T-helper 22 cell (primary cell): ENCODE measurements around the gene DEFB110.

ENCODE experiments used
- DNase-seq: peaks from one replicate; pipeline ENCODE4 v3.0.0-alpha.2; 2020; ENCODE audit warnings: low read depth

Gene DEFB110

DNA sequence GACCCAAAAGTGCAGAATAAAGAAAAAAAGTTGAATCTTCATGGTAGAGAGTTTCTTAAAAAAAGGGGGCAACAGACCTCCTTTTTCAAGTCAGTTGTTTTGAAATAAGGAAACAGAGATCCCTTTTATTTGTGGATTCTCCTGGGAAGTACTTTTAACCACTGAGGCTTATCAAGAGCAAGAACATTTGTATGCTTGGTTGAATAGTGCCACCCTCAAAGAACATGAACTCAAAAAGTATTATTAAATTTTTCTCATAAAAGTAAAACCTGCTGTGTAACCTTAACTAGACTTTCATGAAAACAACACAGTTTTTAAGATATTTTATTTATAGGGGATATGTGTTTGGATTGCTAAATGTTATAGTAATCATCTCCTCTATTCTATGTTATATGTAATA lies at the start of gene DEFB110:
DEFB110 (minus strand) TSS at position 101 of the 400 bp plus-strand sequence; CDS start at position 42, 59 bp downstream.
- no peak for DNase-seq

DNA sequence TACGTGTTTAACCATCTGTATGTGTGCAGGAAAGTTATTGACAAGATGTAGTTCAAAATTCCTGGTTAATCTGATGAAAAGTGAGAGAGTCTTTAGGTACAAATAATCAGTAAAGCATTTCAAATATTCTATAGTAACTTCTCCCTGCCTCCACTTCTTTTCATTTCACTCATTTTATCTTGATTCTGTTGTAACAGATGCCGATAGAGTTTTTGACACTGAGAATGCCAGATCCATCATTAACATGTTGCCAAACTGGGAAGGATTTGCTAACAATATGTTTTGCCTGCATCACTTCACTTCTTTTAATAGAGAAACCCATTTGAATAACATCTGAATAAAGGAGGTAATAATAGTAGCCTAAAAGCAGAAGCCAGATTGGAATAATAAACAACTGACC lies 48.3 kb upstream of the DEFB110 start:
- DNase-seq: no peak

DNA sequence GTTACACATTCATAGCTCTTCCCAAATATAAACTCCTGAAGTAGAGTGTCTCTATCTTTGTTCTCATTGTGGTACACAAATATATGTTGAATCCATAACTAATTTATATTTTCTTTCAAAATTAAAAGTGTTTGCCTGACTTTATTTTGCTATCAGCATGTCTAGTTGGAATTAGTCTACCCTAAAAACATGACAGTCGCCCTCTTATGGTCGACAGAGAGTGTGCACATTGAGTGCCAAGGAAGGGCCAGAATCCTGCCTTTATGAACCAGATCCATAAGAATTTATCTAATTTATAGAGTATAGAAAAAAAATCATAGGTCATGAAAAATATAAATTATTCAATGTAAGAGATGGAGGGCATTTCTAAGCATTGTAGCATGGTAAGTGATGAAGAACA lies 40.3 kb upstream of the DEFB110 start:
- no peak for DNase-seq

DNA sequence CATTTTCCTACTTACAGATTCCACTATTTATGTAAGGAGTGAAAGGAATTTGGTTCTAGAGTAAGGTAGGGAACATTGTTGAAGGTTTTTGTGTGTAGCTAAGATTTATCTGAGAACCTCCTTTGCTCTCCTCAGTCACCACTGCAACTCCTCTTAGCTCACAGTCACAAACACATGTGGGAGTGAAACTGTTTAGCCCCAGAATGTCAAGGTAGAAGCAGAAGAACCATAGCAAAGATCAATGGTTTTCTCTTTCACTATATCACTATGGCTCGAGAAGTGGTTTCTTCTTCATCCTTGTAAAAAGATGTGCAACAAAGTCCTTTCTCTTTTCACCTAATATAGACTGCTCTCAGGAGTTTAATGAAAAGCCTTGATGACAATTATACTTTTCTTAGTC lies 34.4 kb upstream of the DEFB110 start:
- DNase-seq: no peak

DNA sequence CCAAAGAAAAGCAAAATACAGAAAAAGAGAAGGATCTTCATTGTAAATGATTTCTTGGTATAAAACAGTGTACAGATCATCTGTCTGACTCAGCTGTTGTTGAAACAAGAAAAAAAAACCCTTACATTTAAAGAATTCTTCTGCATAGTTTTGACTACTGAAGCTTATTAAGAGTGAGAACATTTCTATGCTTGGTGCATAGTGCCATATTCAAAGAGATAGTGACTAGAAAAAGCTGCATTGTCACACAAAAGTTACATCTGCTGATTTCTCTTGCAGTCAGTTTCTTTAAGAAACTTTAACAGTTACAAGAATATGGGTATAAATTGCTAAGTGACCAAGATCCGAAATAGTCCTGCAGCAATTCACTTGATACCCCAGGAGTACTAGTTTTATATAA lies 28.0 kb upstream of the DEFB110 start, which contains the start of gene DEFB112:
DEFB112 (minus strand) TSS at position 101 of the 400 bp plus-strand sequence; CDS start at position 41, 60 bp downstream.
- no peak for DNase-seq

DNA sequence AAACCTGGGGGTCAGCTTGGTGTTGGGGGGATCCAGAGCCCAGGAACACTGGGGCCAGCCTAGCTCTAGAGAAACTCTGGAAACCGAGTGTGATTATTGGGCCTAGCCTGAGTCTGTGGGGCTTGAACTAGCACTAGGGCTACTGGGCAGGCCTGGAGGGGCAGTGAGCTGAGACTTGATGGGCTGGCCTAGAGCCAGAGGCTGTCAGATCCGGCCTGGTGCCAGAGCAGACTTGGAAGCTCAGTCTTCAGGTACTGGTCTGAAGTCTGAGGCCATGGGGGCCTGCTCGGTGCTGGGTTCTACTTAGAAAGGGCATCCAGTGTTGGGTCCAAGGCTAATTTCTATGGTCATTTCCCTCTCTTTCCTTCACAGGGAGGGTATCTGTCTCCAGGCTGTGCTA lies 25.2 kb upstream of the DEFB110 start:
- no peak for DNase-seq

DNA sequence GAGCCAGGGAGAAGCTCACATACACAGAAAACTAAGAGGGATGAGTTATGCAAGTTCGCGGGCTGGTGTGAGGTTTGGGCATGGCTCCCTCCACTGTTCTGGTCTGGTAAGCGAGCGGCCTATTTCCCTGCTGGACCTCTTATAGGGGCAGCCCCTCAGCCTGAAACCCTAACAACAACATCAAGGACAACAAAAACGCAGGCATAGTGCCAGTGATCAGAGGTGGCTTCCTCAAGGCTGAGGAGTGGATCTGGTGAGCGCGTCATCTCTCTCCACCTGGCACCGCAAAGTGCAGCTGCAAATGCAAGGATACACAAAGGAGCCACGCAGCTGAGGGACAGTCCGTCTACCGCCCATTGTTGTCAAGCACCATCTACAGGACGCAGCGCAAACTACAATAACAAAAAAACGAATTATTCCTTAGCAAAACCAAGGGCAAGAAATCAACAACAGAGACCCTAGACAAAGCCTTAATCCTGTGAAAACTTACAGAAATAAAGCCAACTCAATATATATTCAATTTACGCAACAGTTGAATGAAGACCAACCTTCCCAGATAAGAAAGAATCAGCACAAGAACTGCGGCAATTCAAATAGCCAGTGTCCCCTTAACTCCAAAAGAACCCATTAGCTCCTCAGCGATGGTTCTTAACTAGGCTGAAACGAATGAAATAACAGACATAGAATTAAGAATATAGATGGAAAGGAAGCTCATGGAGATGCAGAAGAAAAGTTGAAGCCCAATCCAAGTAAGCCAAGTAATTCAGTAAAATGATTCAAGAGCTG lies 9.2 kb upstream of the DEFB110 start:
- no peak for DNase-seq

DNA sequence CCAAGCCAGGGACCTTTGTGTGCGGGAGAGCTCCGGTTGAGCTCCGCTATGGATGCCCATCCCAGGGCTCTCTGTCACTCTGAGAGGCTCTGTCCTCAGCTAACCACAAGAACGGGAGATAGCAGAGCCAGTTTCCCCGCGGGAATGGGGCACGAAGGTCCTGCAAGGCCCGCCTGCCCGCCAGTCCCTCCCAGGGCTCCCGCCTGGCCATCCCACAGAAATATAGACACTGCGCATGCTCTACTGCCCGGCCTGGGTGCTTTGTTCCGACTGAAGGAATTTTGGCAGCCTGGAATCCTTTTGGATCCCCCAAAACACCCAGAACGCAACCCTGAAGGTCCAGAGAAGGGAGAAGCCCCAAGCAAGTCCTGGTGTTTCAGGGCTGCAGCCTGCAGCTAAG lies 8.6 kb upstream of the DEFB110 start:
- DNase-seq: no peak

DNA sequence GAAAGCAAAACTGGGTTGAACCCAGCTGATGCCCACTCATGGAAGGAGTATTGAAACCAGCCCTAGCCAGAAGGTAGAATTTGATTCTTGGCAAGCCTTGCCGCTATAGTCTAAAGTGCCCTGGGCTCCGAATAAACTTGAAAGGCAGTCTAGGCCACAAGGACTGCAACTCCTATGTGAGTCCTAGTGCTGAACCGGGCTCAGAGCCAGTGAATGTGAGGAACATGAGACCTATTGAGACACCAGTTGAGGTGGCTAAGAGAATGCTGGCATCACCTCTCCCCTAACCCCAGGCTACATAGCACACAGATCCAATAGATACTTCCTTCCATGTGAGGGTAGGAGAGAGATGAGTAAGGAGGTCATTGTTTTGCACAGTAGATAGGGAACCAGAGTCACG lies 3.5 kb upstream of the DEFB110 start:
- DNase-seq: no peak

DNA sequence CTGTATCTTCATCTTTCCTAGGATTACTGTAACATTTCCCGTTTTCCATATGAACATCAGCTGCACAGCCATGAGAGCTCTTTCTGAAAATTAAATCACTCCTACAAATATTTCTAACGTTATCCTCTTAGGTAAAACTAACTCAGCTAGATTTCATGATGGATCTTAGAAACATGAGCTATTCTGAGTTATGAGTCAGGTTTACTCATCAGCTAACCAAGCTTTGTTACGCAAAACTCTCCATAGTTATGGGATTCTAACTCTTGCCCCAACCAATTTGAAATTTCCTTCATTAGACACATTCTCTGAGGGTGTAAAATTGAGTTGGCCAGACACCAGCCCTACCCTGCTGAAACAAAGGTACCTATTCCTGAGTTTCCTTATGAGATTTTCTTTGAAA lies 14.0 kb downstream of the DEFB110 start:
- no peak for DNase-seq

DNA sequence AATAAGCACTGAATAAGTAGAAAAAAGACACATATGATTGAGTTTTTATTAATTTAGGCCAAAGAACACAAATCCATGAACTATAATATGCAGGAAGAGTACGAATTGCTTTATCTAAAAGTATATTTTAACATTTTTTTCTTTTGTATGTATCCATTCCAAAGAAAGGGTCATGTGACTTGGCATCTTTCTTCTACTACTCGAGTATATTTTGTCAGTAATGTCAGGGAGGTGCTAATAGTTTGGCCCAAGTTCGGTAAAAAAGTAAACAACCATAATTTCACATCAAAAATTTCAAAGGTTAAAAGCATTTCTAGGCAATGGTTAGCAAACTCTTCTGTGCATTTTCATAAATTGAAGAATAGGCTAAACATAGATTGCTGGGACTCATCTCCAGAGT lies 18.7 kb downstream of the DEFB110 start:
- DNase-seq: no peak

DNA sequence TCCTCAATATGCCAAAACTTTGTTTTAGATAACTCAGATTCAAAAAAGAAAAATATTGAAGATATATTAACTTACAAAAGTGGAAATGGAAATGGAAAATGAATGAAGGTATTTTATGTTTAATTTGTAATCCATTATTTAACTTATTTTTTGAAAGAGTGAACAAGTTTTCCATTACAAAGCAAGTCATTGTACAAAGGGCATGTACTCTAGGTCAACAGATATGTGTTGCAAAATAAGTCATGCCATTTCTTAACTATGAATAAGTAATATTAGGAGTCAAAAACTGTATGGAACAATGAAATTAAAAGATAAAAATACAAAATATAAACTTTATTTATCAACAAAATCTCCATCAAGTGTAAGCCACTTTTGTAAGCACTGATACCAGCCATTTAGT lies 26.5 kb downstream of the DEFB110 start:
- DNase-seq: no peak

DNA sequence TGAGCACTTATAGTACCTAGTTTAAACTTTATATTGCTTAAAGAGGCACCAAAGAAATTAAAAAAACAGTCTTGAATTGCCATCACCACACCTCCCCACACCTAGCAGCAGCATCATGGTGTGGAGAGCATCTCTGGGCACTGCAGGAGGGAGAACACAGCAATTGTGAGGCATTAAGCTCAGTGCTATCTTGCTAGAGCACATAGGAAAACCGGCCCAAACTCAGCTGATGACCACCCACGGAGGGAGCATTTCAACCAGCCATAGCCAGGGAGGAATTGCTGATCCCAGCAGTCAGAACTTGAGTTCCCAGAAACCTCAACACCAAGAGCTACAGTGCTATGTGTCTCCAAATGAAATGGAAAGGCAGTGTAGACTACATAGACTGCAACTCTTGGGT lies 32.9 kb downstream of the DEFB110 start:
- no peak for DNase-seq

DNA sequence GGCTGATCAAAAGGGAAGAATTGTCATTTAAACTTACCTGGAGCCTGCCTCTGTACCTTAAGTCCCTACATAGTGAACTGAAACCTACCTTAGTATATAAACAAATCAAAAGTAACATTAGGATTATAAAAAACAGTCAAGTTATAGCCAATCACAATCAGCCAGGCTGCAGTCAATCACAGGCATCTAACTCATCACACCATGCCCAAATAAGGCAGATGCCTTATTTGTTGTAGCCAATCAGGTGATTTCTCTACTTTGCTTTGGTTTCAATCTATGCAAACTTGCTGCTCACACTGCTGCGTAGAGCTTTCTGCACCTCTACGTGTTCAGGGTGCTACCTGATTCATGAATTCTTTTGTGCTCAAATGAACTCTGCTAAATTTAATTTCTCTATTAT lies 34.0 kb downstream of the DEFB110 start:
- DNase-seq: no peak

DNA sequence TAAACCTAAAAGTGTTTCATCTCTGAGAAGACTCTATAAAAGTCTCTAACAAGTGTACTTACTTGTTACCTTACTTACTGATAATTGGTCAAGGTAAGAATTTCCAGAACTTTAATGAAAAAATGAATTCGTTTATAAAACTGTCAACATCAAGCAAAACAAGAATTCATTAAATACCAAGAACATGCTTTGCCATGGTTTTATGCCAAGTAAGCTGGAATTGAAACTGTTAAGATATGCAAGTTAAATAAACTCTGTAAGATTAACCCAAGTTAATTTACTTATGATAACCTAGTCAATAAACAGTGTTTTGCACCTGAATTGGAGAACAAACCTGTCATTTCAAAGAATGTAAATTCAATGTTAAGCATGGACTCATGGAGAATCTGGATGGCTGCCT lies 35.2 kb downstream of the DEFB110 start:
- DNase-seq: no peak

DNA sequence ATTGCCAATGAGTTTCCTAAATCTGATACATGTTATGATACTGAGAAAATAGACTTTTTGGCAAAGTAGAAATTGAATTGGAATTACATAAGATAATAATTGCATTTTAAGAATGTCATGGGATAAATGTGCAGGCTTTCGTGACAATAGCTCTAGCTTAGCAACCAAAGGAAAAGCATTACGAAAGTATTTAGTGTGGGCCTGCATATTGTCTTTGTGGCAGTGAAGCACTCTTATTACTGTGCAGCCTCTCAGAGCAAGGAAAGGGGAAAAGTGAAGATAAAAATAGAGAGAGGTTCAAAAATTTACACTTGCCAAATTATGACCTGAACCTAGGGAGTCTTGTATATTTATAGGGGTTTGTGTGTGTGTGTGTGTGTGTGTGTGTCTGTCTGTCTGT lies 39.7 kb downstream of the DEFB110 start:
- no peak for DNase-seq

DNA sequence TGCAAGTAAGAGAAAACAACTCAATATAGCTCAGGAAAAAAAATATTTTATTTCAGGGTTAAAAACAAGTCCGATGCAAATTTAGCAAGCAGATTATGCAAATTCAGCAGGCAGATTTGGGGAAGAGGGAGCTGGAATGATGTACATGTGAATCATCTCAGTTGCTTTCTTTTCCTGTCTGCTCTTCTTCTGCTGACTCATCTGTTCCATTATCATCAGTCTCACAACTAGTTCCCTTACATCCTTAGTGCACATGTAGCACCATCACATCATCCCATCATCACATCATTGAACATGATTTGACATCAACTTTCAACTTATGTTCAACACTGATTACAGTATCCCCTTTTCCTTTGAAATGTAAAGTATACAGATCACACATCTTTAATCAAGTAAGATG lies 40.9 kb downstream of the DEFB110 start:
- no peak for DNase-seq

DNA sequence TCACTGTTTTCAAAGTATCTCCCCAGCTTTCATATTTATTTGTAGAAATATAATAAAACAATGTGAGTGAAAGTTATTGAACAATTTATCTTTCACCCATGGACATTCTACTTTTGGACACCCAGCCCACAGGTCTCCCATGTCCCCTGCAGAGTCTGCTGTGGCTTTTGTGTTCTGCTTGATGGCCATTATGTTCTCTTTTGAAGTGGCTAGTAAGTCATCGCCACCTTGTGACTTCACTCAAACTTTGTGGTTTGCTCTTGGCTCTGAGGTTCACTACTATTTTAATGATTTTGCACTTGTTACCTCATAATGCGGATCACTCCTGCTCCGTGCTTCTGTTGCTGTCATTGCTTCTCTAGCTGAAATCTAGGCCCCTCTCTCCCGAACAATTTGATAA lies 42.2 kb downstream of the DEFB110 start:
- DNase-seq: no peak

DNA sequence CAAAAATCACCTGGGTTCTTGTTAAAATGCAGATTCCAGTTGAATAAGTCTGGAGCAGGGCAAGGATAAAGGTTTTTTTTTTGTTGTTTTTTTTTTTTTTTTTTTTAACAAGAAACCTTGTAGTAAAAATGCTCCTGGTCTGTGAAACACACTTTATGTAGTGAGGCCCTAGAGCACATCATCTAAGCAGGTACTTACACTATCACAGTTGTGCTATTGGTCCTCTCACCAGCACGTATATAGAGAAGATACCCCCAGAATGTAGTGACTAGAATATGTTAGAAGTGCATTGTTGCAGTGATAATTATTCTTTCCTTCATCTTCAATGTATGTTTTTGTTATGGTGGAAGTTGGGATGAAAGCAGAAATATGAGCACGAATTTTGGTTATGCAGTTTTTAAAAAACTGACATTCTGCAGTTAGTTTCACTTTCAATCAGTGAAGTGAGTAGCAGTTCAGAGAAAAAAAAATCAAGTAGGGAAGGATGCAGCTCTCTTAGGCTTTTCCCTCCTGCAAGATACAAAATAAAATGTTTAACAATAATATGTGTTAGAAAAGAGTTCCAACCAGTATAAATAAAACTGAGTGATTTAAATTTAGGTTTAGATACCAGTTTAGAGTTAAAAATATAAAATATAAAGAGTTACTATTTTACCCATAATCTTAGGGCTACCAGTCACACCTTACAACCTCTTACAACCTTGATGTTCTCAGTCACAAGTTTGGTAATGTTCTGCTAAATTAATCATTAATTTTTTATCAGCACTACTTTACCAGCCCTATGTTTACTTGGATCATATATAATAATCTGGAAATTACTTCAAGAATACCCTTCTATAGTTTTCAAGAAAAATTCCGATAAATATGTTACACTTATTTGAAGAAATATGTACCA lies 43.2 kb downstream of the DEFB110 start:
- no peak for DNase-seq

DNA sequence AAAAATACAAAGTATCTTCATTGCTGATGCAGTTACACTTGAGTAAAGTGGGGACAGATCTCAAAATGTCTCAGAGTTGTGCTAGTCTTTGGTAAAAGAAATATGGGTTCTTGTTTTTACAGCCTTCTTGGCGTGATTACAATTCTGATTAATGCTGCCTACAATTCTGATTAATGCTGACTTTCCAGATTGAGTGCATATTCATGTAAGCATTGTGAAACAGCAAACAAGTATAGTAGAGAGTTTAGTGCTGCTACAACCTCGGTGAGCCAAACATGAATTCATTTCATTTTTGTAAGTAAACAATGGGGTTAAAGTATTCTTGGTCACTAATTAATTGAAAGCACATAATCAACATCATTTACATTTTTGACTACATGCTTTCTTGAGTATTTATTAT lies 52.2 kb downstream of the DEFB110 start, which contains the start of gene DEFB113:
DEFB113 (minus strand) TSS at position 21 of the 400 bp plus-strand sequence; CDS start at position 21, 0 bp downstream.
- no peak for DNase-seq
